HepG2 (cell line): ENCODE measurements around the gene ZIC2. TPM values are rescaled to one million over a fixed set of nuclear protein-coding genes. Genes with fewer than 3 reads are reported as not detected.

ENCODE experiments used
- BORCS8-MEF2B ChIP-seq: sonication (generic); formaldehyde crosslinking; IDR thresholded peaks from 2 replicates; pipeline ENCODE4 v1.8.0; 2022; ENCODE audit warnings: mild to moderate bottlenecking, missing genetic modification reagents
- CREM ChIP-seq, 2 experiments: sonication (generic) in 1 of 2; formaldehyde crosslinking in 1 of 2; IDR thresholded peaks; 2 replicates each; pipeline versions ENCODE4 v1.4.0 to v1.6.1; 2016 to 2020; ENCODE audit warnings: antibody characterized with exemption in 1 of 2, mild to moderate bottlenecking in 1 of 2, missing genetic modification reagents in 1 of 2
- FOXA1 ChIP-seq, 2 experiments: fragments of 450-650 bp in 1 of 2; sonication (generic) in 1 of 2; formaldehyde crosslinking in 1 of 2; IDR thresholded peaks; 2 replicates each; pipeline versions ENCODE4 v1.4.0 to v1.6.1; 2016 to 2020; ENCODE audit warnings: missing genetic modification reagents in 1 of 2
- FOXO1 ChIP-seq: sonication (generic); formaldehyde crosslinking; IDR thresholded peaks from 2 replicates; pipeline ENCODE4 v1.4.0; 2020; ENCODE audit warnings: missing genetic modification reagents
- GABPB1 ChIP-seq: IDR thresholded peaks from 2 replicates; pipeline ENCODE4 v1.6.1; 2016; ENCODE audit warnings: mild to moderate bottlenecking, missing genetic modification reagents, moderate library complexity, missing compliant biosample characterization
- KAT2B ChIP-seq: fragments of 150-350 bp; IDR thresholded peaks from 2 replicates; pipeline ENCODE4 v1.6.1; 2014; ENCODE audit warnings: low read depth, low read length, borderline replicate concordance
- KLF16 ChIP-seq, 2 experiments: sonication (generic) in 1 of 2; formaldehyde crosslinking in 1 of 2; IDR thresholded peaks; 2 replicates each; pipeline versions ENCODE4 v1.6.1 to v1.8.0; 2016 to 2023; ENCODE audit warnings: missing genetic modification reagents in 2 of 2, missing compliant biosample characterization in 1 of 2
- MEF2D ChIP-seq: sonication (generic); formaldehyde crosslinking; IDR thresholded peaks from 2 replicates; pipeline ENCODE4 v1.5.1; 2020; ENCODE audit warnings: mild to moderate bottlenecking, missing genetic modification reagents
- MIER3 ChIP-seq: IDR thresholded peaks from 2 replicates; pipeline ENCODE4 v1.6.1; 2016; ENCODE audit warnings: missing compliant biosample characterization, borderline replicate concordance
- RXRB ChIP-seq: IDR thresholded peaks from 2 replicates; pipeline ENCODE4 v1.6.1; 2016; ENCODE audit warnings: borderline replicate concordance, missing genetic modification reagents, missing compliant biosample characterization
- SP140L ChIP-seq: sonication (generic); formaldehyde crosslinking; IDR thresholded peaks from 2 replicates; pipeline ENCODE4 v1.4.0; 2020; ENCODE audit warnings: missing genetic modification reagents, borderline replicate concordance
- STAG1 ChIP-seq: sonication (generic); formaldehyde crosslinking; IDR thresholded peaks from 2 replicates; pipeline ENCODE4 v1.4.0; 2020; ENCODE audit warnings: missing genetic modification reagents
- ZNF20 ChIP-seq: sonication (generic); formaldehyde crosslinking; IDR thresholded peaks from 2 replicates; pipeline ENCODE4 v1.4.0; 2020; ENCODE audit warnings: mild to moderate bottlenecking, moderate library complexity, missing genetic modification reagents
- ZNF230 ChIP-seq: sonication (generic); formaldehyde crosslinking; IDR thresholded peaks from 2 replicates; pipeline ENCODE4 v1.4.0; 2020; ENCODE audit warnings: mild to moderate bottlenecking, missing genetic modification reagents
- ZNF331 ChIP-seq: sonication (generic); formaldehyde crosslinking; IDR thresholded peaks from 2 replicates; pipeline ENCODE4 v1.4.0; 2020; ENCODE audit warnings: missing genetic modification reagents
- ZNF468 ChIP-seq: sonication (generic); formaldehyde crosslinking; IDR thresholded peaks from 2 replicates; pipeline ENCODE4 v1.8.0; 2022; ENCODE audit warnings: mild to moderate bottlenecking, moderate library complexity, missing genetic modification reagents
- ZNF501 ChIP-seq: sonication (generic); formaldehyde crosslinking; IDR thresholded peaks from 2 replicates; pipeline ENCODE4 v1.5.1; 2020; ENCODE audit warnings: mild to moderate bottlenecking, moderate library complexity, missing genetic modification reagents
- ZNF772 ChIP-seq: sonication (generic); formaldehyde crosslinking; IDR thresholded peaks from 2 replicates; pipeline ENCODE4 v1.5.0; 2020; ENCODE audit warnings: mild to moderate bottlenecking, missing genetic modification reagents
- polyA plus RNA-seq, 8 experiments: library from polyadenylated mRNA; depleted of rRNA in 3 of 8; stranded (reverse) in 7 of 8; unstranded in 1 of 8; fragments of >200 nt; fragmentation: Illumina TruSeq in 4 of 8; extraction: Trizol in 4 of 8; gene quantifications; 2 replicates each; pipeline versions ENCODE4 v1.2.1 to v1.2.3, GENCODE V29; 2011 to 2016; ENCODE audit warnings: low read depth in 4 of 8, missing spikeins in 1 of 8, mixed read lengths in 1 of 8; ENCODE audit not compliant: insufficient read depth in 1 of 8
- total RNA-seq, 5 experiments: library from RNA; depleted of rRNA; stranded (reverse); fragments of >200 nt; fragmentation: Illumina TruSeq; extraction: Trizol; gene quantifications; 2 replicates each; pipeline ENCODE4 v1.2.3, GENCODE V29; 2016; ENCODE audit warnings: low read depth in 1 of 5
- TF ChIP-seq, protein P1 (sequence below): IDR thresholded peaks from 2 replicates; pipeline ENCODE4 v1.6.1; 2016
- TF ChIP-seq, protein P2 (sequence below): sonication (generic); formaldehyde crosslinking; IDR thresholded peaks from 2 replicates; pipeline ENCODE4 v1.8.1; 2023; ENCODE audit warnings: mild to moderate bottlenecking, missing genetic modification reagents
- TF ChIP-seq, protein P3 (sequence below): sonication (generic); formaldehyde crosslinking; conservative IDR thresholded peaks from 2 replicates; pipeline ENCODE4 v1.8.0; 2022; ENCODE audit warnings: missing genetic modification reagents
- TF ChIP-seq, protein P4 (sequence below): sonication (generic); formaldehyde crosslinking; IDR thresholded peaks from 2 replicates; pipeline ENCODE4 v1.4.0; 2020; ENCODE audit warnings: missing genetic modification reagents
- TF ChIP-seq, protein P5 (sequence below): sonication (generic); formaldehyde crosslinking; IDR thresholded peaks from 2 replicates; pipeline ENCODE4 v1.5.0; 2020; ENCODE audit warnings: missing genetic modification reagents, mild to moderate bottlenecking, borderline replicate concordance

ZIC2 gene
- total and polyA plus RNA-seq, 2 of the 13 experiments (the other 11 are each of a cell fraction or from before 2014, with no cell fraction given): 0.13 TPM; not detected in 1

DNA sequence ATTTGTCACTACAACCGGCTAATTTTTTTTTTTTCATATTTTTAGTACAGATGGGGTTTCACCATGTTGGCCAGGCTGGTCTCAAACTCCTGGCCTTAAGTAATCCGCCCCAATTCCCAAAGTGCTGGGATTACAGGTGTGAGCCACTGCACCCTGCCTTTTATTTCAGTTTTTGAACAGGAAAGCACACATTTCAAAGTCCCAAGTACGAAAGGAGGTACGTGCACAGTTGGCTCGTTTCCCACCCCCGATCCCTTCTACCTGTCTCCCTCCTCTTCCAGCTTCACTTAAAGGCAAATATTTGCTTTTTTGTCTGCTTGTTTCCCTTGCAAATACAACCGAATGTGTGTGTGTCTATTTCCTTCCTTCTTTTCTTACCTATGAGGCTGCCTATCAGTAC, 40.5 kb upstream of the ZIC2 start (continued):
- TF ChIP-seq, protein P1, sequence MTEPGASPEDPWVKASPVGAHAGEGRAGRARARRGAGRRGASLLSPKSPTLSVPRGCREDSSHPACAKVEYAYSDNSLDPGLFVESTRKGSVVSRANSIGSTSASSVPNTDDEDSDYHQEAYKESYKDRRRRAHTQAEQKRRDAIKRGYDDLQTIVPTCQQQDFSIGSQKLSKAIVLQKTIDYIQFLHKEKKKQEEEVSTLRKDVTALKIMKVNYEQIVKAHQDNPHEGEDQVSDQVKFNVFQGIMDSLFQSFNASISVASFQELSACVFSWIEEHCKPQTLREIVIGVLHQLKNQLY (CRISPR knock-in tag): peak; percentile 71
- TF ChIP-seq FOXA1 (IDR thresholded peaks at IDR 0.05) (0 out of 2 replicates have a peak, but pooled peaks have one; percentile 47), FOXA1 (CRISPR knock-in tag; IDR thresholded peaks at IDR 0.05) (peak; percentile 84), FOXO1 (CRISPR knock-in tag) (peak; percentile 77; the same call in 1 of the 2 replicates), ZNF772 (CRISPR knock-in tag) (no peak), ZNF331 (peak; percentile 71), CREM (IDR thresholded peaks at IDR 0.05) (peak; percentile 78; the same call in 1 of the 2 replicates), CREM (CRISPR knock-in tag; IDR thresholded peaks at IDR 0.05) (no peak), ZNF230 (CRISPR knock-in tag) (no peak), KLF16 (CRISPR knock-in tag; IDR thresholded peaks at IDR 0.05) (peak in 1 of 2 experiments; percentile 62; a peak in 1 of 4 replicates), SP140L (CRISPR knock-in tag) (0 out of 2 replicates have a peak, but pooled peaks have one; percentile 42), ZNF468 (CRISPR knock-in tag) (no peak), GABPB1 (no peak; the same call in 1 of the 2 replicates), MIER3 (peak; percentile 68; the same call in 1 of the 2 replicates), ZNF501 (peak; percentile 51; the same call in 1 of the 2 replicates), RXRB (CRISPR knock-in tag) (peak; percentile 83; the same call in 1 of the 2 replicates), MEF2D (CRISPR knock-in tag) (peak; percentile 67; the same call in 1 of the 2 replicates), STAG1 (peak; percentile 23), BORCS8-MEF2B (CRISPR knock-in tag) (0 out of 2 replicates have a peak, but pooled peaks have one; percentile 19), ZNF20 (CRISPR knock-in tag) (no peak), KAT2B (no peak)
- TF ChIP-seq, protein P2, sequence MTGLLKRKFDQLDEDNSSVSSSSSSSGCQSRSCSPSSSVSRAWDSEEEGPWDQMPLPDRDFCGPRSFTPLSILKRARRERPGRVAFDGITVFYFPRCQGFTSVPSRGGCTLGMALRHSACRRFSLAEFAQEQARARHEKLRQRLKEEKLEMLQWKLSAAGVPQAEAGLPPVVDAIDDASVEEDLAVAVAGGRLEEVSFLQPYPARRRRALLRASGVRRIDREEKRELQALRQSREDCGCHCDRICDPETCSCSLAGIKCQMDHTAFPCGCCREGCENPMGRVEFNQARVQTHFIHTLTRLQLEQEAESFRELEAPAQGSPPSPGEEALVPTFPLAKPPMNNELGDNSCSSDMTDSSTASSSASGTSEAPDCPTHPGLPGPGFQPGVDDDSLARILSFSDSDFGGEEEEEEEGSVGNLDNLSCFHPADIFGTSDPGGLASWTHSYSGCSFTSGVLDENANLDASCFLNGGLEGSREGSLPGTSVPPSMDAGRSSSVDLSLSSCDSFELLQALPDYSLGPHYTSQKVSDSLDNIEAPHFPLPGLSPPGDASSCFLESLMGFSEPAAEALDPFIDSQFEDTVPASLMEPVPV (CRISPR knock-in tag): peak; percentile 44; the same call in 1 of the 2 replicates
- TF ChIP-seq, protein P3, sequence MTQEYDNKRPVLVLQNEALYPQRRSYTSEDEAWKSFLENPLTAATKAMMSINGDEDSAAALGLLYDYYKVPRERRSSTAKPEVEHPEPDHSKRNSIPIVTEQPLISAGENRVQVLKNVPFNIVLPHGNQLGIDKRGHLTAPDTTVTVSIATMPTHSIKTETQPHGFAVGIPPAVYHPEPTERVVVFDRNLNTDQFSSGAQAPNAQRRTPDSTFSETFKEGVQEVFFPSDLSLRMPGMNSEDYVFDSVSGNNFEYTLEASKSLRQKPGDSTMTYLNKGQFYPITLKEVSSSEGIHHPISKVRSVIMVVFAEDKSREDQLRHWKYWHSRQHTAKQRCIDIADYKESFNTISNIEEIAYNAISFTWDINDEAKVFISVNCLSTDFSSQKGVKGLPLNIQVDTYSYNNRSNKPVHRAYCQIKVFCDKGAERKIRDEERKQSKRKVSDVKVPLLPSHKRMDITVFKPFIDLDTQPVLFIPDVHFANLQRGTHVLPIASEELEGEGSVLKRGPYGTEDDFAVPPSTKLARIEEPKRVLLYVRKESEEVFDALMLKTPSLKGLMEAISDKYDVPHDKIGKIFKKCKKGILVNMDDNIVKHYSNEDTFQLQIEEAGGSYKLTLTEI (CRISPR knock-in tag): no peak
- TF ChIP-seq, protein P4, sequence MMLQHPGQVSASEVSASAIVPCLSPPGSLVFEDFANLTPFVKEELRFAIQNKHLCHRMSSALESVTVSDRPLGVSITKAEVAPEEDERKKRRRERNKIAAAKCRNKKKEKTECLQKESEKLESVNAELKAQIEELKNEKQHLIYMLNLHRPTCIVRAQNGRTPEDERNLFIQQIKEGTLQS (CRISPR knock-in tag): no peak
- TF ChIP-seq, protein P5, sequence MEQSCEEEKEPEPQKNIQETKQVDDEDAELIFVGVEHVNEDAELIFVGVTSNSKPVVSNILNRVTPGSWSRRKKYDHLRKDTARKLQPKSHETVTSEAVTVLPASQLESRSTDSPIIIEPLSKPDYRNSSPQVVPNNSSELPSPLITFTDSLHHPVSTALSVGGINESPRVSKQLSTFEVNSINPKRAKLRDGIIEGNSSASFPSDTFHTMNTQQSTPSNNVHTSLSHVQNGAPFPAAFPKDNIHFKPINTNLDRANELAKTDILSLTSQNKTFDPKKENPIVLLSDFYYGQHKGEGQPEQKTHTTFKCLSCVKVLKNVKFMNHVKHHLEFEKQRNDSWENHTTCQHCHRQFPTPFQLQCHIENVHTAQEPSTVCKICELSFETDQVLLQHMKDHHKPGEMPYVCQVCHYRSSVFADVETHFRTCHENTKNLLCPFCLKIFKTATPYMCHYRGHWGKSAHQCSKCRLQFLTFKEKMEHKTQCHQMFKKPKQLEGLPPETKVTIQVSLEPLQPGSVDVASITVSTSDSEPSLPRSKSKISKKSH (CRISPR knock-in tag): no peak
